ENCODE data around the gene JADE2.
"Not testable (repeated sequence)": the region's sequence is repeated elsewhere in the genome, so short reads cannot be mapped to it uniquely, and the experiment has no call there.

Gene JADE2

GRCh38 chr5:134507452-134507851 lies 18.0 kb upstream of the JADE2 start:
- DNase-seq (ENCODE audit: low spot score), result no peak

DNA sequence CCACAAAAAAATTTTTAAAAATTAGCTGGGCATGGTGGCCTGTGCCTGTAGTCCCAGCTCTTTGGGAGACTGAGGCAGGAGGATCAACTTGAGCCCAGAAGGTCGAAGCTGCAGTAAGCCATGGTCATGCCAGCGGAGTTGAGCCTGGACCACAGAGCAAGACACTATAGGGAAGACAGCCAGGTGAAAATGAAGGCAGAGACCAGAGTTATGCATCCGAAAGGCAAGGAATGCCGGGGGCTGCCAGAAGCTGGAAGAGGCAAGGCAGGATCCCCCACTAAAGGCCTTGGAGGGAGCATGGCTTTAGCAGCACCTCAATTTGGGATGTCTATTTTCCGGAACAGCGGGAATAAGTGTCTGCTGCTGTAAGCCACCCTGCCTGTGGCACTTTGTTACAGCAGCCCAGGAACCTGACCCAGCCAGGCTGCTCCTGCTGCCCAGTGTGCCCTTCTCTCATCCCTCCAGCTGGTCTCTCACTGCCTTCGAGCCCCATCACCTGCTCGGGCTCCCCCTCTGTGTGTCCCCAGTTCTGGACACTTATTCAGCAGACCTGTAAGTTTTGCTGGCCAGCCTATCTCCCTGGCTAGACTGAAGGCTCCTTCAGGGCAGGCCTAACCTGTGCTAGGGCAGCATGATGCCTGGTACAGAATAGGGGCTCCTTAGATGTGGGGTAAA lies 16.8 kb upstream of the JADE2 start:
- no peak for DNase-seq (ENCODE audit: low spot score)

- no peak for DNase-seq (ENCODE audit: low spot score)
Observed at GRCh38 chr5:134509308-134510040, 16.0 kb upstream of the JADE2 start.

GRCh38 chr5:134510970-134511795 lies 14.3 kb upstream of the JADE2 start:
- DNase-seq (ENCODE audit: low spot score), result no peak

DNA sequence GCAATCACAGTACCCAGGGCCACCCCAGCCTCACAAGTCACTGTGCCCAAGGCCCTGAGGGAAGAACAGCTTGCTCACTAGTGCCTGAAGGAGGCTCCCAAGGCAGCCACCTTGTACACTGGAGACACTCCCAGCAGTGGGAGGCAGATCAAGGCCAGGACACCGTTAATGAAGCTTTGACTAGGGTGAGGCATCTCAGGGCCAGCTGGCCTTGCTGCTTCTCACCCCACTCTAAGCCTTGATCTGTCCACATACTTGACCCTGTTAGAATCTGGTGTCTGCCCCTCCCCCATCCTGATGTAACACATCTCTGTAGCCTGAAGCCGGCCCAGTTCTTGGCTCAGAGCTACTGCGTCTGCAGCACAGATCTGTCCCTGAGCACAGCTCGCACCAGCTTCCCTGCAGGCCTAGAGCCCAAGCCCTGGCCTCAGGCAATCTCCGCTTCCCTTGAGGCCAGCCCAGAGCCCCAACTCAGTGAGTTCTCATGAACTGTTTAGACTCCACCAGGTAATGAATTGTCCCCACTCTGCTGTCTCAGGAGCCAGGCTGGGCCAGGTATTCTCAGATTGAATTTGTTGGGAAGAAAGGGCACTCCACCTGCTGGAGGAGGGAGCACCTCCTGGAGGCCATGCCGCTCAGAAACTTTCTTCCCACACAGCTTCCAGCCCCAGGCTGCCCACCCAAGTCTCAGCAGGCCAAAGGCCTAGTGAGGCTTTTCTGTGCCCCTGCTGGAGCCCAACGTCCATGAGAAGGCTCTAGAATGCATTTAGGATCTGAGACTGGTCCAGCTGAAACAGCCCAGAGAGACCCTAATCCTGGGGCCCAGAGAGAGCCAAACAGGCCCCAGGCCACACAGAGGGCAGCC lies 13.4 kb upstream of the JADE2 start:
- DNase-seq (ENCODE audit: low spot score), result no peak

DNA sequence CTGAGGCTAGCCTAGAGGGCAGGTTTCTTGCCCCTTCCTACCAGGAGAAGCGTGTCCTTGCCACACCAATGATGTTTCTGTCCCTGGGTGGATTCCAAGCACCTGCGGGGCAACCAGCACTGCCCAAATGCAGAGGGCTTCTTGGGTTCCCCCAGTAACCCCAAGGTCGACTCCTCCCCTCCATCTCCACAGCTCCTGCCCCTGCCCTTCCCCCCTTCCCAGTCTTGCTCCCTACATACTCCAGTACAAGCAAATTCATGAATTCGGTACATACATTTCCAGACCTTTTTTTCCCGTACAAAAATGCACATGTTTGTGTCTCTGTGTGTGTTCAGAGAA lies 12.8 kb upstream of the JADE2 start:
- no peak for DNase-seq (ENCODE audit: low spot score)

- no peak for DNase-seq (ENCODE audit: low spot score)
Observed at GRCh38 chr5:134515801-134516200, 9.7 kb upstream of the JADE2 start.

GRCh38 chr5:134516984-134517383 lies 8.5 kb upstream of the JADE2 start:
- DNase-seq (ENCODE audit: low spot score), result not testable (repeated sequence)

DNA sequence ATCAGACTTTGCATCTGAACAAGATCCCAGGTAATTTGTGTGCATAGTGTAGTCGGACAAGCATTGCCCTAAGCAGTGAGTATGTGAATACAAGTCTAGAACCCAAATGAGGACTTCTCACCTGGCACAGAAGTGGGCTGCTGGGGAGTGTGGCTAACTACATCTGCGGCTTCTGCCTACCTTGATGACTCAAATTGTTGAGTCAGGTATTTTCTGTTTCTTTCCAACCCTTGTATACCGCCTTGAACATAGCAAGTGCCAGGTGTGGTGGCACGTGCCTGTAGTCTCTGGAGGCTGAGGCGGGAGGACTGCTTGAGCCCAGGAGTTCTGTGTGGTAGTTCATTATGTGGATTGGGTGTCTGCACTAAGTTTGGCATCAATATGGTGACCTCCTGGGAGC lies 7.9 kb upstream of the JADE2 start:
- no peak for DNase-seq (ENCODE audit: low spot score)

- DNase-seq (ENCODE audit: low spot score), result no peak
Observed at GRCh38 chr5:134519989-134520388, 5.5 kb upstream of the JADE2 start.

- no peak for DNase-seq (ENCODE audit: low spot score)
Observed at GRCh38 chr5:134521841-134522240, 3.6 kb upstream of the JADE2 start.

DNA sequence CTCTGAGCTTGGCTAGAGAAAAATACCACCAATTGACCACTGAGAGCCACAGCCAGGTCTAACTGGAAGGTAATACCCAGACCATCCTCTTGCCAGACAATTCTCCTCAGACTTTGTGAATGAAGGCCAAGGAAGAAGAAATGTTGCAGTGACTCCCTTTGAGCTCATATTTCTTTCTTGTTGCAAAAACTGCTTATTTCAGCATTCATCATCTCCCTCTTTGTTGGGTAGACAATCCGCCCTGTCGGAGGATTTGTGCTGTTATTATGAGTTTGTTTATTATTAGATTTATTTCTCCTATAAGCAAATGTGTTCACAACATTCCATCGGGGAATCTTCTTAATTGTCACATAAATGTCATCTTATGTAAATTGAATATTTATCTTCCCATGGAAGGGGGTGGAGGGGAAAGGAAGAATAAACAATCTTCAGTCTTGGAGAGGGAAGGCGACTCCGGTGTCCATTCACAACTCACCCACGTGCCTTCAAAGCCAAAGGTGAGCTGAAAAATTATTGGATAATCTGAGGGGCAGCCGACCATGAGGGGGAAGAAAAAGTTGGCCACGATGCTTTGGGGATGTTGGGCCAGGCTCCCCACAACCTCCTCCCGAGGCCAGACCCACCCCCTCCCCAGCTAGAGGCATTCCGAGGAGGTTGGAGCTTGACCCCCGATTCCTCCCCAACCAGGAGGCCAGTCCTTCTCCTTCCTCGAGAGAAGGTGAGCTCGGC lies 1.8 kb upstream of the JADE2 start:
- no peak for DNase-seq (ENCODE audit: low spot score)

DNA sequence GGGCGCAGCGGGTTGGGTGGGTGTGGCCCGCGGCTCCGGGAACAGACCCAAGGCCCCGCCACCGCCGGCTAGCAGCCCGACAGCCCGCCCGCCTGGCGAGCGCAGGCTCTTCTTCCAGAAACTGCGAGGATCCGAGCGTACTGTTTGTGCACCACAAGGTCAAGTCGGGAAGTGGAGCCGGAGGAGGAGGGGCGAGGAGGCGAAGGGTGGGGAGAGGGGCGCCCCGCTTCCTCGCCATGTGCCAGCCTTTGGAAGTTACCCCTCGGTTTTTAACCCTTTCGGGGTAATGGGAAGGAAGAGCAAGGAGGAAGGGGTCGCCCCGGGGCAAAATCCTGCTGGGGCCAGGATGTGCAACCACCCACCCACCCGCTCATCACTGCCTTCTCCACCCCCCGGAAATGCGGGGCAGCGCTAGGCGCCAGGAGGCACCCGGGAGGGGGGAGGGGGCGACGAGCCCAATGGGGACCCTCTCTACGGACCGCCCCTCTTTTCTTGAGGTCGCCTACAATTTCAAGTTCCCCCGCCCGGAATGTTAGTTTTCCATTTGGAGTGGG lies 1.1 kb upstream of the JADE2 start:
- peak; percentile 62 for DNase-seq (ENCODE audit: low spot score)

DNA sequence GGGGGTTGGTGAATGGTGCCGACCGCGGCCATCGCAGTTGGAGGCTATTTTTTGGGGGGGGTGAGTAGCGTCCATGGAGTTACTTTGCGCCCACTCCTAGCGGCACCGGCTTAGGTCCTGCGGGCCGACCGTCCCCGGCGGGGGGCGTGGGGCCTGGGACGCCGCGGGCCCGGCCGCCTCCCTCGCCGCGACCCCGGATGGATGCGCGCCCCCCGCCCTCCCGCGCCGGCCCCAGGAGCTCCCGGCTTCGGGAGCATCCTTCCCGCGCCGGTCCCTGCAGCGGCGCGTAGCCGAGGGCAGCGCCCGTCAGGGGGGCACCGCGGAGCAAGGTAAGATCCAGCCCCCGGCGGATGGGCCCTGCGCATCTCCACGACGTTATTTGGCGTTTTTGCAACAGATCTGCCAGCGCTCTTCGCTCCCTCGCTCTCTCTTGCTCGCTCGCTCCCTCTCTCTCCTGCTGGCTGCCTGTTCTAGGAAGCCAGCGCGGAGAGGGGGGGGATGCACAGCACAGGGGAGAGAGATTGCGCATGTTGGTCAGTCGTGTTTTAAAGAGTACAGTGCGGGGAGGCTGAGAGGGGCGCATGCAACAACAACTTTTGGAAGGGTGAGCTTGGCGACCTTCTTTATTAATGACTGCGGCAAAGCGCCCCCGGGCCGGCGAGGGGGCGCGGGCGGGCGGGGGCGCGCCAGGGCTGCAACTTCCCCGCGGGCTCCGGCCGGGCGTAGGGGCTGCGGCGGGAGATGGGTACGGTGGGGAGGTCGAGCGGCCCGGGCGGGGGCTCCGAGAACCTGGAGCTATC lies 413 bp downstream of the JADE2 start:
- peak; percentile 63 for DNase-seq (ENCODE audit: low spot score)

DNA sequence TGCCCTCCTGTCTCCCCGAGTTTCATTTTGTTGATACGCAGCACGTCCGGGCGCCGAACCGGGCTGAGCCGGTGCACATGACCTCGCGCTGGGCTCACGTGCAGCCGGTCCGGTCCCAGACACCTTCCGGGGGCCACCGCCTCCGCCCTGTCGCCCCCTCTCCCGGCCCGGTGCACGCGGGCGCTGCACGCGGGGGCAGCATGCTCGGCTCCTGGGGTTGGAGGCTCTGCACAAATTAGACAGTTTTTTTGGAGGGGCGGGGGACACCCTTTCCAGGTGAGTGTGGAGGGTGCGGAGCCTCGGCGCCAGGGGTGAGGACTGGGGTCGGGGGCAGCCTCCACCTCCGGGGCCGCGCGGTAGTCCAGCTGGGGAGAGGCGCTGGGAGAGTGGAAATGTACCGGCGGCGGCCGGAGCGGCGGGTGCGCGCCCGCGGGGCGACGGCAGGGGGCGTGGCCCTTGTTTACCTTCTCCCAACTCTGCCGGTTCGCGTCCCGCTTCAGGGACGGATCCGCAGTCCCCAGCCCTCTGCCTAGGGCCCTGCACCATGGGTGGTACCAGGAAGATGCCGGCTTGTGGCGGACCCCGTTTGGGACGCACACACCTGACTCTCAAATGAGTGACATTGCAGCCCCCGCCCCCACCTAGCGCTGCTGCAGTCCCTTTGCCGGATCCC lies 1.1 kb downstream of the JADE2 start:
- peak; percentile 76 for DNase-seq (ENCODE audit: low spot score)

- peak; percentile 85 for DNase-seq (ENCODE audit: low spot score)
Observed at GRCh38 chr5:134527156-134527960, 1.9 kb downstream of the JADE2 start.

DNA sequence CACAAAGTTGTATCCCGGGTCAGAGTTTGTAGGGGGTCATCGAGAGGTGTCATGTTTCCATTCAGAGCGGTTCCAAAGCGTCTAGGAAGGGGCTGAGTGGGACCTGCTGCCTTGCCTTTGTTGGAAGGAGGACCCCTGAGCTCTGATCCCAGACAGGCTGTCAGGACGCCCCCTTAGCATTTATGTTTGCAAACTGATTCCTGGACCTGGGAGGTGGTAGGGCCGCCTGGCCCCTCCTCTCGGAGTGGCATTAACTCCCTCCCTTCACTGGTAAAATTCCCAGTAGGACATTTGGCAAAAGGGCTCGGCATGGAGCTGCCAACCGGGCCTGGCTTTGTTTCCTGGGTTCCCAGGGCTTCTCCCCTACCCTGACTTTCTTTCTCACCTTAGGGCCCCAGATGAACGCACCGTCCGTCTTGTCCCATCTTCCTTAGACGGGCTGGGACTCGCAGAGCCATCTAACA lies 2.5 kb downstream of the JADE2 start:
- DNase-seq (ENCODE audit: low spot score), result no peak

DNA sequence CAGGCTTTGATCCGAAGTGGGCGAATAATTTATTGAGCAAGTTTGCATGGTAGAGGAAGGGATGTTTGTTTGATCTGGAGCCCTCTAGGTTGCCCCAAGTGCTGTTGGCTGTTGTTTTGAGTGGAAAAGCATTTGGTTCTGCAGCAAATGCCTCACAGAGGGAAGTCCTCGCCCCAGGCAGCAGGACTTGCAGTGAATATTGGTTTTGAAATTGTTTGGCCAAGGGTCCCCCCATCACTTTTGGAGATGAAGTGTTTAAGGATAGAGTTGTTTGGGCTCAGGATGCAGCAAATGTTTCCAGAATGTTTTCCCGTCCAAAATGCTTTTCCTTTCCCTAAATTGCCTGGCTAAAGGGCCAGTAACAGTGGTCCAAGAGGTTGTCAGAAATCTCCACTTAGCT lies 3.1 kb downstream of the JADE2 start:
- no peak for DNase-seq (ENCODE audit: low spot score)

GRCh38 chr5:134529460-134529859 lies 4.0 kb downstream of the JADE2 start:
- DNase-seq (ENCODE audit: low spot score), result no peak
